ENCODE data around the gene BSND.

DNA sequence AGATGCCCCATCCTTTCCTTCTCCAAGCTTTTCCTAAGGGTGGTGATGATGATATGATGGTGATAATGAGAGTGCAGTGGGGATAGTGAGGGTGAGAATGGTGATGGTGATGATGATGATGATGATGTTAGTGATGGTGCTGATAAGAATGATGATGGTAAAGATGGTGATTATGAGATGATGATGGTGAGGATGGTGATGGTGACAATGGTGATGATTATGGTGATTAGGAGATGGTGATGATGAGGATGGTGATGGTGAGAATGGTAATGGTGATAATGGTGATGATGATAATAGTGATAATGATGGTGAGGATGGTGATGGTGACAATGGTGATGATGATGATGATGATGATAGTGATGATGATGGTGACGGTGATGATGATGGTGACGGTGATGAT, 4.0 kb downstream of the BSND start:
- no peak for TF ChIP-seq EZH2 (IDR thresholded peaks at IDR 0.05; ENCODE audit: low read length)
- TF ChIP-seq, protein P1, sequence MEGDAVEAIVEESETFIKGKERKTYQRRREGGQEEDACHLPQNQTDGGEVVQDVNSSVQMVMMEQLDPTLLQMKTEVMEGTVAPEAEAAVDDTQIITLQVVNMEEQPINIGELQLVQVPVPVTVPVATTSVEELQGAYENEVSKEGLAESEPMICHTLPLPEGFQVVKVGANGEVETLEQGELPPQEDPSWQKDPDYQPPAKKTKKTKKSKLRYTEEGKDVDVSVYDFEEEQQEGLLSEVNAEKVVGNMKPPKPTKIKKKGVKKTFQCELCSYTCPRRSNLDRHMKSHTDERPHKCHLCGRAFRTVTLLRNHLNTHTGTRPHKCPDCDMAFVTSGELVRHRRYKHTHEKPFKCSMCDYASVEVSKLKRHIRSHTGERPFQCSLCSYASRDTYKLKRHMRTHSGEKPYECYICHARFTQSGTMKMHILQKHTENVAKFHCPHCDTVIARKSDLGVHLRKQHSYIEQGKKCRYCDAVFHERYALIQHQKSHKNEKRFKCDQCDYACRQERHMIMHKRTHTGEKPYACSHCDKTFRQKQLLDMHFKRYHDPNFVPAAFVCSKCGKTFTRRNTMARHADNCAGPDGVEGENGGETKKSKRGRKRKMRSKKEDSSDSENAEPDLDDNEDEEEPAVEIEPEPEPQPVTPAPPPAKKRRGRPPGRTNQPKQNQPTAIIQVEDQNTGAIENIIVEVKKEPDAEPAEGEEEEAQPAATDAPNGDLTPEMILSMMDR (optimal IDR thresholded peaks at IDR 0.05 in 1 of 3, IDR thresholded peaks at IDR 0.05 in 1 of 3, conservative IDR thresholded peaks at IDR 0.05 in 1 of 3; ENCODE audit: extremely low read depth in 1 of 3, insufficient read depth in 2 of 3, low read length in 3 of 3), result no peak
